Stimulated activated CD4-positive, alpha-beta T cell treated with anti-CD3 and anti-CD28 coated beads, TNF-alpha, amount 100 ng/mL, for 4 hours (primary cell): ENCODE data around the gene GRIPAP1.
A peak's percentile ranks its signal among the peaks of the same experiment; 100 is the strongest.

ENCODE experiments used
- DNase-seq, 3 experiments: peaks; one replicate each; pipeline ENCODE4 v3.0.0-alpha.2; 2020; ENCODE audit warnings: low read depth in 3 of 3

GRIPAP1 gene

GRCh38 chrX:48961585-48962091, 40.4 kb downstream of the GRIPAP1 start:
- no peak for DNase-seq

DNA sequence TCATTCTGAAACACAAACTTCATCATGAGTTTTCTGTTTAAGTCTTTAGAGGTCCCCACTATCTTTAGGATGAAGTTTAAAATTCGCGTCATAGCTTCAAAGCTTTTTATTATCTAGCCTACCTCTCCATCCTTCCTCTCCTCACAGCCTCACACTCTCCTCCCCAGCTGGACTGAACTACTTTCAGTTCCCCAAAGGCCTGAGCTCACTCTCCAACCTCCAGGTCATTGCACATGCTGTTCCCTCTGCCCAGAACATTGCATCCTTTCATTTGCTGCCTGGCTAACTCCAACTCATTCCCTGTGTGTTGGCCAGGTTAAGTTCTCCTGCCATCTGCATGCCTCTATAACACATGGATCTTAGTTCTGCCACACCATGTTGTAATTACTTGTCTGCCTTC, 41.8 kb downstream of the GRIPAP1 start:
- no peak for DNase-seq

DNA sequence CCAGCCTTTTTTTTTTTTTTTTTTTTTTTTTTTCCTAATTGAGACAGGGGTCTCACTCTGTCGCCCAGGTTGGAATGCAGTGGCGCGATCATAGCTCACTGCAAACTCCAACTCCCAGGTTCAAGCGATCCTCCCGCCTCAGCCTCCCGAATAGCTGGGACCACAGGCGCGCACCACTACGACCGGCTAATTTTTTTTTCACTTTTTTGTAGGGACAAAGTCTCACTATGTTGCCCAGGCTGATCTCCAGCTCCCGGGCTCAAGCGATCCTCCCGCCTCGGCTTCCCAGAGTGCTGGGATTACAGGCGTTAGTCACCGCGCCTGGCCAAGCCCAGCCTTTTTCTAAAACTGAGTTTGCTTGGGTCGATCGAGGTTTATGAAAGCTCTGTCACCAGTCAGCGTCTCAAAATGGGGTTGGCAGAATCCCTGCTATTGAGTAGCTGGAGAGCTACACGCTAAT, 43.4 kb downstream of the GRIPAP1 start:
- no peak for DNase-seq

DNA sequence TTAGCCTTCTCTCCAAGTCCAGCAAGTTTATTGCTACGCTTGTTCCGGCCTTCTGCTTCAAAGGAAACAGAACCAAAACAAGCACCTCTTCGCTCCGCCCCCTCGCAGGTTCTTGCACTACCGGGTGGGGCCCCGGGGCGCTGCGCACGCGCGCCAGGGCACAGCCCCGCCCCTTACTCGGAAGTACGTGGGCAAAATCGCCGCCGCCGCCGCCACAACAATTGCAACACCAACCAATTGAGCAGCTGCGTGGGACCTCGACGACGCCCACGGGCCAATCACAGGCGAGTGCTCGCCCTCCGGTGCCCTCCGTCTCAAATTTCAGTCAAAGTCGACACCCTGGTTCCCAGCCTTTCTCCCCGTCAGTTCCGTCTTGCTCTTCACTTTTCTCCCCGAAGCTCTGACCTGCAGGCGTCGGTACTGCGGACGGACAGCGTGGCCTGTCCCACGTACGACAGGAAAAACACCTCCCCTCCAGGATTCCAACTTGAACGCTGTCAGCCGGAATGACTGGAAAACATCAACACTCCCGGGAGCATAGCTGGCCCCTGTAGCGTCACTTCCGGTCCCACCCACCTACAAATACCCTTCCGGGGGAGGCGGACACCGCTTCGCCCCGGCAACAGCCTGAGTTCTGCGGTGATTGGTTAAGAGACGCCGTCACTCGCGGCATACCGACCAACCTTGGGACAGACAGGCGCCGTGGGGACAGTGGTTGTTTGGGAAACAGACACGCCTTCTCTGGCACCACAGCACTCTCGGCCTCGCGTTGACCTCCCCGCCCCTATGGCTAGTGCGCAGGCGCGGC, 44.0 kb downstream of the GRIPAP1 start:
- peak; percentile 73 to 86 (median 85) for DNase-seq

DNA sequence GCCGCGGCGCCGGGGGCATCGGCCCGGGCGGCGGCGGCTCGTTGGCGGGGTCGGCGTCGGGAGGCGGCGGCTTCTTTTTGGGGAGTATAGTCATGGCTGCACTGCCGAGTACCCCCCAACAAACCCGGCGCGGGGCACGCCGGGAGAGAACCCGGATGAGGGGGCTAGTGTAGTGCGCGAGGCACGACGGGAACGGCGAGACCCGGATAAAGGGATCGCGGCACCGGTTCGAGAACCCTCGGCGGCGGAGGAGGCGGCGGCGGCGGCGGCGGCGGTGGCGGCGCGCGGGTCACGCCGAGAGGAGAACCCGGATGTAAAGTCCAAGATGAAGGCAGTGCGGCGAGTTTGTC, 44.6 kb downstream of the GRIPAP1 start, which contains the start of gene OTUD5:
Gene OTUD5, minus strand, starts transcription at position 131 of the 350 bp plus-strand sequence. Its CDS starts 37 bp downstream, at position 94.
- peak; percentile 49 to 53 (median 52) for DNase-seq

DNA sequence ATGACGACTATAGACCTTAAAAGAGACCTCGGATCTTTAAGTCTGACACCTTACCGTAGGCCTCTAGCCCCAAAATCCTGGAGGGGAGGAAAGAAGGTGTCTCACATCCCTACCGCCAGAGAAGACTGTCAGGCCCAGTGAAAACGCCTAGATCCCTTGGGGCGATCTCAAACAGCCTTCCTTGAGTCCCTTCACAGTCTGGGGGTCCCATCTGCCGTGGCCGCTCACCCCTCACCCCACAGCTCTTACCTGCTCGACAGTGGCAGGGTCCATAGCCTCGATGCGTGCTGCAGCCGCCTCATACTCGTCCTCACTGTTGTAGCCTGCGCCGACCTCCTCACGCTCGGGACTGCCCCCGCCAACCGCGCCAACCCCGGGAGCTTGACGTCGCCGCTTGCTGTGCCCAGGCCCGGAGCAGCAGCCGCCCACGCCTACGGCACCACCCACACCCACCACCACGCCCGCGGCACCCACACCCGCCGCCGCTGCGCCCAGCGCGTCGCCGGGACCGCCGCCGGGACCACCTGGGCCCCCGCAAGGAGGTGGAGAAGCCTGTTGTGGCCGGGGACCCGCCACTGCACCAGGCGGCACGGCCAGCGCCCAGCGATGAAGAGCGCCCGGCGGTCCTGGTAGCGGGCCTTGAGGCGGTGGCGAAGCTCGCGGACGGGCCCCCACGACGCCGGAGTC, 45.2 kb downstream of the GRIPAP1 start:
- DNase-seq = peak in 2 of 3 experiments; percentile 36 to 37

GRCh38 chrX:48948589-48948988, 53.5 kb downstream of the GRIPAP1 start:
- DNase-seq = no peak

- DNase-seq = peak in 1 of 3 experiments; percentile 22
These were observed 56.3 kb downstream of the GRIPAP1 start for GRCh38 chrX:48945517-48946348.

DNA sequence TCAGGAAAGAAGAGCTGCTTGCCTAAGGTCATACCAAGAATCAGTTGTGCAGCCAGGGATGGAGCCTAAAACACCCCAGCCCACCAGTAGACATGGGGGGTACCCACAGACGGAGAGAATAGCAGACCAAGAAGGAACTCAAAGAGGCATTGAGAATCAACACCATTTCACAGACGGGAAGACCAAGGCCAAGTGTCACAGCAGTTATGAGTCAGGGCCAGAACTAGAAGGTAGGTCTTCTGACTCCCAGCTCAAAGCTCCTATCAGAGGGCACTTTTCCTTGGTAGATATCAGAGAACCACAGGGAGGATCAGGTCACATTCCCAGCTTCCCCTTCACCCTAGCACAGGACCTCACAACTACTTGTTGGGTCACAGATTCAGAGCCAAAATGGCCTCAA, 59.2 kb downstream of the GRIPAP1 start:
- no peak for DNase-seq

DNA sequence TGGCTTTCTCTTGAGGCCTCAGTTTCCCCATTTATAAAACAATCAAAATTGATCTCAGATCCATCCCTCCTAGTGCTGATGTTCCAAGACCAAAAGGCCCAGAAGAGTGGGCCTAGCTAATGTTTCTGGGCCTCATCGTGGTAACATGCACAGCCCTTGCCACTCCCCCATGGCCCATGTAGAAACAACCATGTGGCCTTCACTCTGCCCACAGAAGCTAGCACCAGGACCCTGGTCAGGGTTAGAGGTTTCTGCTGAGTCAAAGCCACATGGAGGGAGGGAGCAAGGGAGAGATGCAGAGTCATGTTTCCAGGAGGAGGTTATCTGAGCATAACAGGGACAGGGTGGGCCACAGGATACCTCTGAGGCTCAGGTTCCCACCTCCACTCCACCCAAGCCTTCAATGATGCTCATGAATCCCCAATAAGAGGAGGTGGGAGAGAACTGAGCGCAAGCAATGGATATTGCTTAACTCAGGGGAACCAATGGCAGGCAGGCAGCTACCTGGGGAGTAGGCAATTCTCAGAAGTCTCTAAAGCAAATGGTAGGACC, 61.6 kb downstream of the GRIPAP1 start:
- DNase-seq = no peak

DNA sequence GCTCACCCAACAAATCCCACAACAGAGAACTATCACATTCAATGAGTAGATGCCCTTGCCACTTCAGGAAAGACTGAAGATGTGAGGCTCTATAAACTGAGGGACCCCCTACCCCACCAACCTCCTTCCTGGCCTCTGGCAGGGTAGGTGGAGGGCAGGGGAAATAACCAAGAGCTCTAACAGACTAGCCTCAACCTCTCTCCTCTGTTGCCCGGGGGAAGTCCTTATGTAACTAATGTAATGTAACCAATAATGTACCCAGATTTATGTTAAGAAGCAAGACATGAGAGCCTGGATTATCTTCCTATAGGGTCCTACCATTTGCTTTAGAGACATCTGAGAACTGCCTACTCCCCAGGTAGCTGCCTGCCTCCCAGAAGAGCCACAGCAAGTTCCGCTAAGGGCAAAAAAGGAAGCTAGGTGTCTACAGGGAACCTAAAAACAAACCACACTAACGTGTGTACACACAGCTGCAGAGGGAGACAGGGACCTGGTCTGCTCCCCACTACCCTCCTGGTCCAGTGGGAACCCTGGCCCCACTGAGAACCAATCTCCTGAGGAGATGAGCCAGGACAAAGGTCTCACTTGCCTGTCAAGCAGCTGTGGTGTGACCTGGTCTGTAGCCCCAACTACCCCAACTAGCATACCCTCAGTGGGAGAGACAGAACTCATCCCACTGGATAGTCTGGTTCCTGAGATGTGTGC, 62.4 kb downstream of the GRIPAP1 start:
- DNase-seq = no peak

- DNase-seq = peak in 1 of 3 experiments; percentile 40
These were observed 63.2 kb downstream of the GRIPAP1 start for GRCh38 chrX:48938721-48939425.

- peak in 2 of 3 experiments; percentile 65 to 80 for DNase-seq
These were observed 64.8 kb downstream of the GRIPAP1 start for GRCh38 chrX:48937054-48937907.

GRCh38 chrX:48936429-48937053, 65.5 kb downstream of the GRIPAP1 start:
- DNase-seq = no peak

DNA sequence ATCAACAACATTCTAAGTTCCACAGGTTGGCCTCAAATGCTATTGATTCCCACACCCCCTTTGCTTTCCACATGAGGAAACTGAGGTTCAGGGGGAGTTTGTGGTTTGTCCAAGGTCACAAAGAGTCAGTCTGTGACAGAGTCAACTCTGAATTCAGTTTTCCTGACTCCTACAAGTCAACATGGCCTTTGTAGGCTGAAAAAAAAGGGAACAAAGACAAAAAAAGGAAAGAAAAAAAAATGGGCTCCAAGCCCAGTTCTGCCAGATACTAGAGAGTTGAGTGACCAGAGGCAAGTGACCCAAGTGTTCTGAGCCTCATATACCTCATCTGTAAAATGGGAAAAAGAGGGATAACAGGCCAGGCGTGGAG, 66.8 kb downstream of the GRIPAP1 start:
- DNase-seq = no peak

DNA sequence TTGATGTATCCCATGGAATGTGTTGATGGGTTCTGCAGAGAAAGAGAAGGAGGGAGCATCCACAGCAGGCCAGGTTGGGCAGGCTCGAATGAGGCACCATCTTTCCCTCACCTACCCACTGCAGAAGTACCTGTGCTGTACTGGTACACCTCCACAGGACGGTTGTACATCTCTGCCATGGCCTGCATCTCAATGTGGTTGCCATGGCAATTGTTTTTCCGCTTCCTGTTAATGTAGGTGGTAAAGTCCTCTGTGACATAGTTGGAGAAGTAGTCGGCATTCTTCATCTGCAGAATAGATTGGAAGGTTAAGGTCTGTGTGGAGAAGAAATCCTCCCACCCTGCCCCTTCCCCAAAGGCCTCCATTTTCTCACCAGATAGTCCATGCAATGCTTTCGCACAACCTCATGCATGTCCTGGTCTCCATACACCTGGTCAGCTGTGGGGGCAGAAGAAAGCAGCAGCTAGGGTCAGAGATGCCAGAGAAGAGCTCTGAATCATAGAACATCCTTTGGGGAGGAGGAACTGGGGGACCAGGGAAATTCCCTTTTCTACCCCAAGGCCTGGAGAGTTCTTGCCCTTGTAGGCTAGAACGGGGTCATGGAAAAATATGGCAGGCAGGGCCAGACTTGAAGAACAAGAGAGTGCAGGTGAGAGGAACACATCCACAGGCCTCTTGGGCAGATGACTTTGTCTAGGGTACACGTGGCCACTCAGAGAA, 67.3 kb downstream of the GRIPAP1 start:
- DNase-seq = no peak

DNA sequence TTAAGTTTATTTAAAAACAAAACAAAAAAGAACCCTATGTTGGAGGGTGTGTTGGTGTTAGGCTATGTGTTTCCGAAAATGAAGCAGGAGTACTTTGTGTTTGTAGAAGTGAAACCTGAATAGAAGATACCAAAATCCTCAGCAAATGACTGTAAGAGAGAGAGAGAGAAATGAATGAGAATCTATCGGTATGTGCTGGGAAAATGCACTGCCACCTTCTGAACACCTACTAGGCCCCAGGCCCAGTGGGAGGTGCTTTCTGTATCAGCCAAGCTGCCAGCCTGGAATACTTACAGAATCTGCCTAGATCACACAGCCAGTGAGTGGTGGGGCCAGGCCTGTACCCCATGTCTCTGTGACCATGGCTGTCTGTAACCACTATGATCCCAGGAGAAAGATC, 68.3 kb downstream of the GRIPAP1 start:
- DNase-seq = no peak

- no peak for DNase-seq
These were observed 74.2 kb downstream of the GRIPAP1 start for GRCh38 chrX:48927736-48928382.
